Motor neuron (in vitro differentiated cells): Measurements from ENCODE around the gene AZU1. TPM values are rescaled to one million over a fixed set of nuclear protein-coding genes. Genes with fewer than 3 reads are reported as not detected.
"Not testable (repeated sequence)": the region's sequence is repeated elsewhere in the genome, so short reads cannot be mapped to it uniquely, and the experiment has no call there.

ENCODE experiments used
- ATAC-seq, 8 experiments: fragments of 200-7000 bp; cut with Tn5 transposase; replicated peaks in 6 of 8; 2 replicates each; pipeline ENCODE4 v1.8.0; 2021; ENCODE audit warnings: mild to moderate bottlenecking in 8 of 8, moderate library complexity in 8 of 8
- H3K27ac ChIP-seq, 2 donors: fragments of 250-450 bp; sonication (Bioruptor Pico); 2 replicates each; pipeline ENCODE4 v1.9.0; 2021; ENCODE audit warnings: antibody characterized with exemption in 2 of 2, mild to moderate bottlenecking in 2 of 2, moderate library complexity in 1 of 2
- H3K4me1 ChIP-seq, 2 donors: fragments of 250-450 bp; sonication (Bioruptor Pico); replicated peaks in 1 of 2; 2 replicates each; pipeline ENCODE4 v1.6.1; 2021; ENCODE audit warnings: antibody characterized with exemption in 2 of 2, mild to moderate bottlenecking in 2 of 2, moderate library complexity in 1 of 2
- H3K4me3 ChIP-seq, 5 donors: fragments of 250-450 bp; sonication (Bioruptor Pico); 2 replicates each; pipeline ENCODE4 v1.9.0; 2021; ENCODE audit warnings: antibody characterized with exemption in 5 of 5, mild to moderate bottlenecking in 5 of 5, moderate library complexity in 4 of 5
- WGBS, 10 experiments: fragments of 450-650 bp; shearing (Covaris generic); methylation state at CpG; one replicate each; pipeline ENCODE4 v1.0.0; 2022; 5-methylcytosine and 5-hydroxymethylcytosine counted together
- in situ Hi-C, 9 experiments: fragments of 400-800 bp; cut with MboI; loops; one replicate each; pipeline ENCODE4 v1.15.0; 2021; ENCODE audit warnings: low sequenced_read_pairs in 9 of 9, low pct_unique_long_range_greater_than_20kb in 2 of 9; ENCODE audit not compliant: unreplicated experiment in 9 of 9
- total RNA-seq, 8 experiments: library from RNA; unstranded; fragments of 300-600 nt; gene quantifications; 2 replicates each; pipeline versions ENCODE4 v1.2.3 to v1.2.4, GENCODE V29; 2022

AZU1 gene
- total RNA-seq, 8 experiments from 2014 or later = 0.24 to 1.4 (median 0.71) TPM; not detected in 2

DNA sequence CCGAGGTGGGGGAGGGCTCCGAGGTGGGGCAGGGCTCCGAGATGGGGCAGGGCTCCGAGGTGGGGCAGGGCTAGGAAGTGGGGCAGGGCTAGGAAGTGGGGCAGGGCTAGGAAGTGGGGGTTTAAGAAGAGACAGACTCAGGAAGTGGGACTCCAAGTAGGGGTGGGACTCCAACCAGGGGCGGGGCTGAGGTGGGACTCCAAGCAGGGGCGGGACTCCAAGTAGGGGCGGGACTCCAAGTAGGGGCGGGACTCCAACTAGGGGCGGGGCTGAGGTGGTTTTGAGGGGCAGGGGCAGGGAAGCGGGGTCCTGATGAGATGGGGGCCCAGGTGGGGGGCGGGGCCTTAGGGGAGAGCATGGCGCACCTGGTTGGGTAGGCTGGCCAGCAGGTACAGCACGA lies 45.4 kb downstream of the AZU1 start:
- peak overlapping the region in 1 of 2 donors; percentile 28 for H3K27ac ChIP-seq
- peak in 7 of 8 experiments; percentile 2 to 63 (median 47) for ATAC-seq
- no peak overlapping the region for H3K4me3 ChIP-seq
- in situ Hi-C loops = no loop called here
- WGBS, 10 experiments = no CpG with 5 or more reads among the region's 13 CpGs
- H3K4me1 ChIP-seq = peaks cover 9 to 14% of the 10 kb centered on the region in 2 donors

GRCh38 chr19:873561-874041 lies 46.0 kb downstream of the AZU1 start:
- in situ Hi-C loops = no loop called here
- H3K4me3 ChIP-seq = no peak overlapping the region
- WGBS, 10 experiments = 47 to 100% (median 86%) methylated on average over 3 to 6 of the region's 22 CpGs; no CpG with 5 or more reads in 7 of the 10 experiments
- H3K4me1 ChIP-seq = peaks cover 9 to 14% of the 10 kb centered on the region in 2 donors
- H3K27ac ChIP-seq = peak overlapping the region in 1 of 2 donors; percentile 28
- no peak for ATAC-seq

DNA sequence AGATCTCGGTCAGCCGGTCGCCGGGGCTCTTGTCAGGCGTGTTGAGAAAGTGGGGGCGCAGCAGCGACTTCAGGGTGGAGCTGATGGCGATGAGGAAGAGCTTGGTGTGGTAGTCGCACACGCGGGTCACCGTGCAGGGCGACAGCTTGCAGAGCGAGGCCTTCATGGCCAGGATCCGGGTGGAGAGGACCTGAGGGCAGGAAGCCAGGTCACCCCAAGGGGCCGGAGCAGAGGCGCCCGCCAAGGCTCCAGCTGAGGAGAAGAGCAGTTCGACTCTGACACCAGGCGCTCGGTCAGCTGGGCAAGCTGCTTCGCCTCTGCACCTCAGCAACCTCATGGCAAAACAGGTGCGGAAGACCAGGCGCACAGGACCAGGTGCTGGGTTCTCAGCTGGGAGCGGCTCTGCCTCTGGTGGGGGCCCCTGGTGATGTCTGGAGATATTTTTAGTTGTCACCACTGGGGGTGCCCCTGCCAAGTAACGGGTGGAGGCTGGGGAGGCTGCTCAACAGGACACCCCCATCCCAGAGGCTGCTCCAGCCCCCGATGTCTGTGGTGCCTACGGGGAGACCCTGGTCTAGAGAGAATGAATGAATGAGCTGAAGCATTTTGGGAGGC lies 47.7 kb downstream of the AZU1 start:
- in situ Hi-C loops = no loop called here
- no peak overlapping the region for H3K4me3 ChIP-seq
- 80 to 100% (median 95%) methylated on average over 1 to 17 of the region's 28 CpGs; no CpG with 5 or more reads in 4 of the 10 experiments for WGBS, 10 experiments
- no peak overlapping the region for H3K27ac ChIP-seq
- H3K4me1 ChIP-seq = peaks cover 9 to 14% of the 10 kb centered on the region in 2 donors
- ATAC-seq = no peak

GRCh38 chr19:876089-876488 lies 48.5 kb downstream of the AZU1 start:
- ATAC-seq = no peak
- in situ Hi-C loops = no loop called here
- Histone ChIP-seq H3K27ac (no peak overlapping the region), H3K4me1 (peaks cover 9 to 14% of the 10 kb centered on the region in 2 donors), H3K4me3 (no peak overlapping the region)
- 67 to 100% (median 86%) methylated on average over 1 to 6 of the region's 18 CpGs; no CpG with 5 or more reads in 4 of the 10 experiments for WGBS, 10 experiments

DNA sequence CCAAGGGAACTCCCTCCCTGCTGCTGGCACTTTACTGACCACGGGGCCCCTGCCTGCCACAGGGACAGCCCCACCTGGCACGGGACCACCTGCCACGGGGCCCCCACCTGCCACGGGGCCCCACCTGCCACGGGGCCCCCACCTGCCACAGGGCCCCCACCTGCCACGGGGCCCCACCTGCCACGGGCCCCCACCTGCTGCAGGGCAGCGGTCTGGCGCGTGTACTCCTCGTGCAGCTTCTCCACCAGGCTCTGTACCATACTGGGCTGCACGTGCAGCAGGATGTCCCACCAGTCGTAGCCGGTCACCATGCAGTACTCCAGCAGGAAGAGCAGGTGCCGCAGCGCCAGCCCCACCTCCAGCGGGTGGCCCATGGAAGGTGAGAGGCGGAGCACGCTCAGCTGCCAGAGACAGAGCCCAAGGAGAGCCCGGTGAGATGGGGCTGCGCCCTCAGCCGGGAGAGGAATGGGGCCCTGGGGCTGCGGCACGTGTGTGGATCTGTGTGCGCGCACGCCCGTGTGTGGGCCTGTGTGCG lies 49.2 kb downstream of the AZU1 start:
- H3K4me3 ChIP-seq = no peak overlapping the region
- H3K27ac ChIP-seq = no peak overlapping the region
- ATAC-seq = peak in 1 of 8 experiments; percentile 7
- H3K4me1 ChIP-seq = peaks cover 8 to 13% of the 10 kb centered on the region in 2 donors
- in situ Hi-C loops = no loop called here
- 94% methylated on average over 9 of the region's 29 CpGs; no CpG with 5 or more reads in 9 of the 10 experiments for WGBS, 10 experiments

DNA sequence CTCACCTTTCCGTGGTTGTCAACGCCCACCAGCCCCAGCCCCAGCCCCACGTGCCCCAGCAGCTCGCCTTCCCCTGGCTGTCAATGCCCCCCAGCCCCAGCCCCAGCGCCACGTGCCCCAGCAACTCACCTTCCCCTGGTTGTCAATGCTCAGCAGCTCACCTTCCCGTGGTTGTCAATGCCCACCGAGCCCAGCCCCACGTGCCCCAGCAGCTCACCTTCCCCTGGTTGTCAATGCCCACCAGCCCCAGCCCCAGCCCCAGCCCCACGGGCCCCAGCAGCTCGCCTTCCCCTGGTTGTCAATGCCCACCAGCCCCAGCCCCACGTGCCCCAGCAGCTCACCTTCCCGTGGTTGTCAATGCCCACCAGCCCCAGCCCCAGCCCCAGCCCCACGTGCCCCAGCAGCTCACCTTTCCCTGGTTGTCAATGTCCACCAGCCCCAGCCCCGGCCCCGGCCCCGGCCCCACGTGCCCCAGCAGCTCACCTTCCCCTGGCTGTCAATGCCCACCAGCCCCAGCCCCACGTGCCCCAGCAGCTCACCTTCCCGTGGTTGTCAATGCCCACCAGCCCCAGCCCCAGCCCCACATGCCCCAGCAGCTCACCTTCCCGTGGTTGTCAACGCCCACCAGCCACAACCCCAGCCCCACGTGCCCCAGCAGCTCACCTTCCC lies 50.5 kb downstream of the AZU1 start:
- H3K4me1 ChIP-seq, H3K27ac ChIP-seq, ATAC-seq, H3K4me3 ChIP-seq, in situ Hi-C loops: not testable (repeated sequence)
- WGBS, 10 experiments = no CpG with 5 or more reads among the region's 23 CpGs

- H3K4me3 ChIP-seq, H3K4me1 ChIP-seq, in situ Hi-C loops, H3K27ac ChIP-seq, ATAC-seq: not testable (repeated sequence)
- 89 to 100% methylated on average over 2 to 5 of the region's 24 CpGs; no CpG with 5 or more reads in 8 of the 10 experiments for WGBS, 10 experiments
Observed at GRCh38 chr19:878751-879561, 51.3 kb downstream of the AZU1 start.

DNA sequence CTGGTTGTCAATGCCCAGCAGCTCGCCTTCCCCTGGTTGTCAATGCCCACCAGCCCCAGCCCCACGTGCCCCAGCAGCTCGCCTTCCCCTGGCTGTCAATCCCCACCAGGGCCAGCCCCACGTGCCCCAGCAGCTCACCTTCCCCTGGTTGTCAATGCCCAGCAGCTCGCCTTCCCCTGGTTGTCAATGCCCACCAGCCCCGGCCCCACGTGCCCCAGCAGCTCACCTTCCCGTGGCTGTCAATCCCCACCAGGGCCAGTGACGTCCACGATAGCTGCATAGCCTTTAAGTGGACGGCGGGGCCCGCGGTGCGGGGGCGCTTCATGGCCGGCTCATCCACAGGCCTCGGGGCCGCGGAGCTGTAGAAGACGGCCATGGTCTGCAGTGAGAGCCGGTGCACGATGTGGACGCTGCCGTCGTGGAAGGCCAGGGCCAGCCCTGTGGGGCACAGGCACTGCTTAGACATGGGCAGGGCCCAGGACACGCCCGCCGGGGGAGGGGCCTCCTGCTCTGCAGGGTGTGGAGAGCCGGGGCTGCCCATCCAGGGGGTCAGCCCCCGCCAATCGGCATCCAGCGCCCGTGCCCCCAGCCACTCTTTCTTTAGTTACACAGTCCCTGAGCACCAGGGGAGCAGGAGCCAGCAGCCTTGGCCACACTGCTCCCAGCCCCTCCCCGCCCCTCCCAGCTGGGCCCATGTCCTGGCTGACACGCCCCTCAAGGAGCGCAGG lies 52.2 kb downstream of the AZU1 start:
- ATAC-seq = peak in 3 of 8 experiments; percentile 18 to 22 (median 21)
- in situ Hi-C loops = no loop called here
- H3K27ac ChIP-seq = no peak overlapping the region
- no peaks in the 10 kb centered on the region for H3K4me1 ChIP-seq
- 100% methylated on average over 3 of the region's 37 CpGs; no CpG with 5 or more reads in 9 of the 10 experiments for WGBS, 10 experiments
- no peak overlapping the region for H3K4me3 ChIP-seq

Other genes starting within 250 kb of the AZU1 start
- 1 to 10 TPM in 5 of 8 experiments, under 1 TPM in 3; 0.31 to 8.1 (median 1.9) TPM for gene HCN2, start 238.0 kb upstream of the AZU1 start, total RNA-seq
- 10 to 100 TPM; 18.3 to 56.9 (median 33.5) TPM for gene POLRMT, start 194.3 kb upstream of the AZU1 start, total RNA-seq
- gene FGF22, start 188.0 kb upstream of the AZU1 start, total RNA-seq = 1 to 10 TPM in 2 of 8 experiments, under 1 TPM in 6; 0.11 to 2.3 (median 0.51) TPM
- 10 to 100 TPM in 7 of 8 experiments, 1 to 10 TPM in 1; 9.3 to 54.5 (median 22.7) TPM for gene RNF126, start 164.6 kb upstream of the AZU1 start, total RNA-seq
- gene FSTL3, start 151.4 kb upstream of the AZU1 start, total RNA-seq = 10 to 100 TPM in 3 of 8 experiments, 1 to 10 TPM in 5; 5.6 to 36.8 (median 8.6) TPM
- under 1 TPM in 4 of 8 experiments, not detected in 4; 0.11 to 0.90 (median 0.47) TPM for gene PRSS57, start 132.4 kb upstream of the AZU1 start, total RNA-seq
- 100 to 1,000 TPM in 2 of 8 experiments, 10 to 100 TPM in 5, 1 to 10 TPM in 1; 6.0 to 116 (median 70.4) TPM for gene PALM, start 118.9 kb upstream of the AZU1 start, total RNA-seq
- under 1 TPM; 0.13 to 0.61 (median 0.28) TPM for gene MISP, start 76.7 kb upstream of the AZU1 start, total RNA-seq
- 100 to 1,000 TPM in 4 of 8 experiments, 10 to 100 TPM in 4; 39.0 to 258 (median 109) TPM for gene PTBP1, start 30.4 kb upstream of the AZU1 start, total RNA-seq
- gene PLPPR3, start 5.9 kb upstream of the AZU1 start, total RNA-seq = 10 to 100 TPM in 5 of 8 experiments, under 1 TPM in 3; 0.22 to 68.1 (median 43.3) TPM
- 1 to 10 TPM in 1 of 8 experiments, under 1 TPM in 2, not detected in 5; 0.37 to 1.2 (median 0.54) TPM for gene PRTN3, start 13.2 kb downstream of the AZU1 start, total RNA-seq
- under 1 TPM in 1 of 8 experiments, not detected in 7; 0.32 TPM for gene ELANE, start 24.5 kb downstream of the AZU1 start, total RNA-seq
- 10 to 100 TPM in 1 of 8 experiments, 1 to 10 TPM in 4, under 1 TPM in 3; 0.83 to 72.1 (median 1.6) TPM for gene CFD, start 31.8 kb downstream of the AZU1 start, total RNA-seq
- gene MED16, start 65.3 kb downstream of the AZU1 start, total RNA-seq = 10 to 100 TPM; 15.0 to 44.1 (median 26.1) TPM
- under 1 TPM in 1 of 8 experiments, not detected in 7; under 0.01 TPM for gene RNU6-9, start 65.6 kb downstream of the AZU1 start, total RNA-seq
- 10 to 100 TPM; 25.7 to 35.6 (median 30.1) TPM for gene R3HDM4, start 85.4 kb downstream of the AZU1 start, total RNA-seq
- gene KISS1R, start 89.5 kb downstream of the AZU1 start, total RNA-seq = 1 to 10 TPM in 2 of 8 experiments, under 1 TPM in 5, not detected in 1; 0.24 to 2.1 (median 0.64) TPM
- gene ARID3A, start 98.2 kb downstream of the AZU1 start, total RNA-seq = 10 to 100 TPM in 4 of 8 experiments, 1 to 10 TPM in 4; 5.8 to 22.6 (median 10.3) TPM
- 10 to 100 TPM; 23.8 to 64.7 (median 36.2) TPM for gene WDR18, start 156.5 kb downstream of the AZU1 start, total RNA-seq
- 1 to 10 TPM in 1 of 8 experiments, under 1 TPM in 6, not detected in 1; 0.08 to 1.1 (median 0.28) TPM for gene GRIN3B, start 172.6 kb downstream of the AZU1 start, total RNA-seq
- 100 to 1,000 TPM in 2 of 8 experiments, 10 to 100 TPM in 6; 59.4 to 125 (median 87.8) TPM for gene TMEM259, start 193.3 kb downstream of the AZU1 start, total RNA-seq
- under 1 TPM in 1 of 8 experiments, not detected in 7; under 0.01 TPM for gene RNU6-2, start 193.7 kb downstream of the AZU1 start, total RNA-seq
- gene CNN2, start 198.8 kb downstream of the AZU1 start, total RNA-seq = 100 to 1,000 TPM in 2 of 8 experiments, 10 to 100 TPM in 6; 24.9 to 141 (median 63.0) TPM
- 10 to 100 TPM in 4 of 8 experiments, 1 to 10 TPM in 4; 6.5 to 35.6 (median 9.1) TPM for gene ABCA7, start 212.3 kb downstream of the AZU1 start, total RNA-seq
- 10 to 100 TPM in 1 of 8 experiments, 1 to 10 TPM in 7; 2.8 to 13.1 (median 5.7) TPM for gene ARHGAP45, start 239.3 kb downstream of the AZU1 start, total RNA-seq